HuH-7 (cell line): ENCODE data around the gene CCN2.
A peak's percentile ranks its signal among the peaks of the same experiment; 100 is the strongest.

Source experiments
- DNase-seq: peaks from one replicate; pipeline ENCODE4 v3.0.0; 2011; ENCODE audit warnings: low spot score

The CCN2 gene

GRCh38 chr6:131950767-131951575, at the start of gene CCN2:
Gene CCN2 (minus strand): TSS chr6:131951372. CDS start chr6:131951172, 200 bp downstream.
- DNase-seq, result peak; percentile 96

GRCh38 chr6:132000296-132000695, 49.1 kb upstream of the CCN2 start:
- DNase-seq, result no peak

GRCh38 chr6:131999545-132000146, 48.5 kb upstream of the CCN2 start:
- no peak for DNase-seq

- no peak for DNase-seq
Measured at GRCh38 chr6:131998255-131998982, 47.2 kb upstream of the CCN2 start.

GRCh38 chr6:131997429-131998153, 46.4 kb upstream of the CCN2 start:
- DNase-seq, result no peak

GRCh38 chr6:131995917-131996316, 44.7 kb upstream of the CCN2 start:
- no peak for DNase-seq

- DNase-seq, result no peak
Measured at GRCh38 chr6:131992557-131992956, 41.4 kb upstream of the CCN2 start.

GRCh38 chr6:131989036-131989435, 37.9 kb upstream of the CCN2 start:
- DNase-seq, result no peak

GRCh38 chr6:131982740-131983259, 31.6 kb upstream of the CCN2 start:
- DNase-seq, result no peak

- DNase-seq, result no peak
Measured at GRCh38 chr6:131981624-131981978, 30.4 kb upstream of the CCN2 start.

- DNase-seq, result peak; percentile 35
Measured at GRCh38 chr6:131980791-131981623, 29.8 kb upstream of the CCN2 start.

GRCh38 chr6:131980338-131980790, 29.2 kb upstream of the CCN2 start:
- DNase-seq, result no peak

- no peak for DNase-seq
Measured at GRCh38 chr6:131979515-131980337, 28.6 kb upstream of the CCN2 start.

- DNase-seq, result no peak
Measured at GRCh38 chr6:131978522-131978921, 27.4 kb upstream of the CCN2 start.

GRCh38 chr6:131976545-131977061, 25.4 kb upstream of the CCN2 start:
- no peak for DNase-seq

- no peak for DNase-seq
Measured at GRCh38 chr6:131972741-131973140, 21.6 kb upstream of the CCN2 start.

GRCh38 chr6:131970076-131970859, 19.1 kb upstream of the CCN2 start:
- DNase-seq, result no peak

- no peak for DNase-seq
Measured at GRCh38 chr6:131968656-131969055, 17.5 kb upstream of the CCN2 start.

GRCh38 chr6:131967948-131968347, 16.8 kb upstream of the CCN2 start:
- no peak for DNase-seq
